Prostate gland (tissue), 2 donors: Measurements from ENCODE around the gene PTPRD.

Experiments used
- POLR2A ChIP-seq: fragments of 450-650 bp; IDR thresholded peaks from one replicate; pipeline ENCODE4 v1.6.1; 2016; ENCODE audit warnings: antibody characterized with exemption, mild to moderate bottlenecking
- POLR2AphosphoS5 ChIP-seq: sonication (generic); formaldehyde crosslinking; IDR thresholded peaks from one replicate; pipeline ENCODE4 v1.6.1; 2017; ENCODE audit warnings: antibody characterized with exemption
- TF ChIP-seq, protein P1 (sequence below), 4 experiments: fragments of 200-600 bp in 2 of 4; fragments of 450-650 bp in 2 of 4; sonication (generic) in 2 of 4; IDR thresholded peaks; 1 replicate in 3 of 4; 2 replicates in 1 of 4; pipeline ENCODE4 v1.5.1; 2016 to 2019; ENCODE audit warnings: antibody characterized with exemption in 4 of 4, mild to moderate bottlenecking in 2 of 4, moderate library complexity in 2 of 4

GRCh38 chr9:8734760-8735159, 1878.0 kb downstream of the PTPRD start:
- TF ChIP-seq, protein P1, sequence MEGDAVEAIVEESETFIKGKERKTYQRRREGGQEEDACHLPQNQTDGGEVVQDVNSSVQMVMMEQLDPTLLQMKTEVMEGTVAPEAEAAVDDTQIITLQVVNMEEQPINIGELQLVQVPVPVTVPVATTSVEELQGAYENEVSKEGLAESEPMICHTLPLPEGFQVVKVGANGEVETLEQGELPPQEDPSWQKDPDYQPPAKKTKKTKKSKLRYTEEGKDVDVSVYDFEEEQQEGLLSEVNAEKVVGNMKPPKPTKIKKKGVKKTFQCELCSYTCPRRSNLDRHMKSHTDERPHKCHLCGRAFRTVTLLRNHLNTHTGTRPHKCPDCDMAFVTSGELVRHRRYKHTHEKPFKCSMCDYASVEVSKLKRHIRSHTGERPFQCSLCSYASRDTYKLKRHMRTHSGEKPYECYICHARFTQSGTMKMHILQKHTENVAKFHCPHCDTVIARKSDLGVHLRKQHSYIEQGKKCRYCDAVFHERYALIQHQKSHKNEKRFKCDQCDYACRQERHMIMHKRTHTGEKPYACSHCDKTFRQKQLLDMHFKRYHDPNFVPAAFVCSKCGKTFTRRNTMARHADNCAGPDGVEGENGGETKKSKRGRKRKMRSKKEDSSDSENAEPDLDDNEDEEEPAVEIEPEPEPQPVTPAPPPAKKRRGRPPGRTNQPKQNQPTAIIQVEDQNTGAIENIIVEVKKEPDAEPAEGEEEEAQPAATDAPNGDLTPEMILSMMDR (IDR thresholded peaks at IDR 0.05): no peak
- no peak for TF ChIP-seq POLR2A
- TF ChIP-seq POLR2AphosphoS5: no peak
